ENCODE results near the gene KDM4B. TPM values are rescaled to one million over a fixed set of nuclear protein-coding genes. Genes with fewer than 3 reads are reported as not detected.

The KDM4B gene
- total RNA-seq, 1 donor from 2014 or later, result 38.1 TPM

DNA sequence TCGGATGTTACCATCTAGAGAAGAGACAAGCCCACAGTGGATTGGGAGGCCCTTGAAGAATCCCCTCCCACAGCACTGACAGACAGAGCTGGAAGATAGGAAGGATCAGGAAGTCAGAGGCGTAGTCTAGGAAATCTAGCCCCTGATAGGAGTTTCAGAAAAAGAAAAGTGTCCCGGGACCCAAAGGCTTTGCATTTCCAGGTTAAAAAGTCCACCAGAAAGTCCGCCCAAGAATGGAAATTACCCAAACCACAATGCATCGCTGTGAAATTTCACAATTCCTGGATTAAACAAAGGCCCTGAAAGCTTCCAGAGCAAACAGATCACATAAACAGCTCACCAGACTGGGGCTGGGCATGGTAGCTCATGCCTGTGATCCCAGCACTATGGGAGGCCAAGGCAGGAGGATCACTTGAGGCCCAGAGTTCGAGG, 146.9 kb downstream of the KDM4B start:
- peak; percentile 45 for ATAC-seq
- peak; percentile 64 for DNase-seq (ENCODE audit: low spot score)

DNA sequence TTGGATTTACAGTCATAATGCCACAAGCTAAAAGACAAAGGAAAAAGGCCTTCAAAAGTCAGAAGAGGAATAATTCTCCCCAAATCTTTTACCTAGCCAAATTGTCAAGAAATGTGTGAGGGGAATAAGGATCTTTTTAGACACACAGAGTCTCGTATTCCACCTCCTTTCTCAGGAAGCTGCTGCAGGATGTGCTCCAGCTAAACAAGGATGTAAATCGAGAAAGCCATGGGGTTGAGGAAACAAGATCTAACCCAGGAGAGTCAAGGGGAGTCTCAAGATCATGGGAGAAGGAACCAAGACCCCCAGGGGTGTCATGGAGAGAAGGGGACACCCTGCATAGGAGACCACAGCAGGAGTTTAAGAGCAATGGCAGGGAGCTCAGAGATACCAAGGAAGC, 147.4 kb downstream of the KDM4B start:
- no peak for DNase-seq (ENCODE audit: low spot score)
- ATAC-seq, result no peak

DNA sequence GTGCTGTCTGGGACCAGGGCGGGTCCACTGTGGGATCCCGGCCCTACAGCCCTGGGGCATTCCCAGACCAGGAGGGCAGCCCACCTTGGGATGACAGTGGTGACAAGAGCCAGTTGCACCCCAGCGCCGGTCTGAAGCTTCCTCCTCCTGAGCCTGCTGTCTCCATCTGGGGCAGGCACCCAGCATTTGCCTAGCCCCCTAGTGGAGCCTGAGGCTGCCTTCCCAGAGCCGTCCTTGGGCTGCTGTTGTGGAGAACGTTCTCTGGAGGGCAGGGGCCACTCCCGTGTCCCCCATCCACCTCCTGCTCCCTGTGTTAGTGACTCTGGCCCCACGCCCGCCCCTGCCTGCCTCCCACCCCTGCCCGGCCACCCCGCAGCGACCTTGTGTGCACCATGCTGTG, 148.5 kb downstream of the KDM4B start:
- ATAC-seq, result no peak
- no peak for DNase-seq (ENCODE audit: low spot score)

DNA sequence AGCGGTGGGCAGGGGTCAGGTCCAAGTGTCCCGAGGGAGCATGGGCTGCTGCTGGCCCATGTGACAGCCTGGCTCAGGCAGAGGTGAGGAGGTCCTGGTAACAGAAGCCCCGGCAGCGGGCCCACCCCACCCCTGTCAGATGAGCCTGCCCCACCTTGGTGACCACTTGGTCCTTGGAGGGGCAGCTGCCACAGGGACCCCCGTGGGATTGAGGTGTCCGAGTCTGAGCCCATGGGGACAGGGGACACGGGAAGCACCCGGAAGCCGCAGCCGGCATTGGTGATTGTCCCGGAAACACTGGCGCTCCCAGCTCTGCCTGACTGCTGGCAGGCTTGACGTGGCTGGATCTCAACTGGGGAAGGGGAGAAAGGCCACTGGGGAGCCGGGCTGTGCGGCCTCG, 149.1 kb downstream of the KDM4B start:
- ATAC-seq (no peak), DNase-seq (ENCODE audit: low spot score) (no peak)

DNA sequence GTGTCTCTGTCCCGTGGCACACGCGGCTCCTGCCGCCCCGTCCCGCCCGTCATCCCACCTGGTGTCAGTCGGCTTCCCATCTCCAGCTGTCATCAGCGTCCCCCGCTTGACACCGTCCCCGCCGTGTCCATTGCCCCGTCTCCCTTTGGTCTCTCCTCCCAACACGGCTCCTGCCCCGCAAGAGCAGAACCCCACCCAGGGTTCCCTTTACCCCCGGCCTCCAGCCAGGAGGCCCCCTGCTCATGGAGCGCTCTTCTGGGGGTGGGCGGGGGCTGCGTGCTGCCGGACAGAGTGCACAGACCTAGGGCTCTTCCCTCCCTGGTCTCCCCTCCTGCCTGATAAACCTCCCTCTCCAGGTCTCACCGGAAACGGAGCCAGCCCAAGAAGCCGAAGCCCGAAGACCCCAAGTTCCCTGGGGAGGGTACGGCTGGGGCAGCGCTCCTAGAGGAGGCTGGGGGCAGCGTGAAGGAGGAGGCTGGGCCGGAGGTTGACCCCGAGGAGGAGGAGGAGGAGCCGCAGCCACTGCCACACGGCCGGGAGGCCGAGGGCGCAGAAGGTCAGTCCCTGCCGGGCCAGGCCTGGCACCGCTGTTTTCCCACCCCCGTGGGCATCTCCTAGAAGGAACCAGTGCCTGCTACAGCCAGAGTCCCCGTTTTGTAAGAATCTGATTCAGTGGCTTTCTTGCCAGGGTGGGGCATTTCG, 150.5 kb downstream of the KDM4B start:
- ATAC-seq (no peak), DNase-seq (ENCODE audit: low spot score) (no peak)

DNA sequence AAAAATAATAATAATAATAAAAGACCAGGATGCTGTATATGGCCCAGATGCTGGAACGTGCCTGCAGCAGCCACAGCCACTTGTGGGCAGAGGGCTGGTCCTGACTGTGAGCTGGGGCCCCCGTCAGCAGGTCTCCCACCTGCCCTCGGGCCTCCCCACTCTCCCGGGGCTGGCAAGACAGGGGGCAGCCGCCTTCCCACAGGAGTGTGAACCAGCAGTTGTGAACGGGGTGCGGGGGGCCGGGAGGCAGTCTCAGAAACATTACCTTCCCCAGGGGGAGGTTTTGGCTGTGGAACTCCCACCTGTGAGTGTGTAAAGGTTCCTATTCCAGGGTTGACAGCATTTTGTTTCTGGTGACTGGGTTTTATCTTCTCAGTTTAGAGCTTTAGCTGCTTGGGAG, 151.4 kb downstream of the KDM4B start:
- no peak for ATAC-seq
- no peak for DNase-seq (ENCODE audit: low spot score)

DNA sequence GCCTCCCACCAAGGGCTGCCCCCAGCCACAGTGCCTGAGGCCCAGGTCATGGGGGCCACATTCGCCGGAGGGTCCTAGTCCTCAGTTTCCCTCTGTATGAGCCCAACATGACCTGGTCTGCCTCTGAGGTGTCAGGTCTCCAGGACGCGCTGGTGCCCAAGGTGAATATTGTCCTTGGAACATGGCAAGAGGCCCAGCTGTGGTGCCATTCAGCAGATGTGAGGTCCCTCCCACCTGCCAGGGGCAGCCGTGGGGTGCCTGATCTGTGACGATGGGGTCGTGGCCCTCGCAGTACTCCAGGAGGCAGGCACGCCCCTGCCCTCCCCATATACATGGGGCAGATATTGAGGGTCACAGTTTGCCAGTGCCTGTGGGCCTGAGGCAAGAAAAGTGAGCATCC, 151.9 kb downstream of the KDM4B start:
- no peak for ATAC-seq
- no peak for DNase-seq (ENCODE audit: low spot score)

DNA sequence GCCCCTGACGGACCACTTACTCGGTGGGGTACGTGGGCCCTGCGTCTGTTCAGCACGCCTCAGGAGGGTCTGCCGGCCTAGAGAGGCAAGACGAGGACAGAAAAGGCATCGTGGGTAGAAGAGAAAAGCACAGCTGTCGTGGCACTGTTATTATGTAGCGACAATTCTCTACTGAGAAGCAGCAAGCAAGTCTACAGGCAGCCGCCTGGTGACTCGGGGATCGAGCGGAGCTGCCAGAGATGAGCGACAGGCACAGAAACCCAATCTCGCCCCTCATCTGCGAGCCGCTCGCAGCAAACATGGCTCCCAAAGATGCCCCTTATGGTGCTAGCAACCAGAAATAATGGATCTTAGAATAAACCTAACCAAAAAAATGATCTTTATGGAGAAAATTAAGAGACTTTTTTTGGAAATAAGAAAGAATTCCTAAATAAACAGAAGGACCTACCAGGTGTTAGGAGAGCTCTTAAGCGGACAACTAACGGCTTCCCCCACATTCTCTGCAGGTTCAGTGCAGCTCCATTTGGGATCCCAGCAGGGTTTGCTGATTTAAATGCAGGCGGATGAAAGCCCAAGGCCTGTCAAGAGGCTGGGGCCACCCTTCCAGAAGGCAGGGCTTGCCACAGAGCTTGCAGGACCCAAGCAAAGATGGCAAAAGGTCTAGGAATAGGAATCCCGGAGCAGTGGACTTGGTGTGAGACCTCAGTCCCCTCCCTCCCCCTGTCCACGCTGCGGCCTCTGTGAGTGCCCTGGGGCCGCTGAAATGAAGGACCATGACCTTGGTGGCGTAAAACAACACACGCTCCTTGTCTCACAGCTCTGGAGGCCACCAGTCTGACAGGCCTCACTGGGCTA, 152.6 kb downstream of the KDM4B start:
- no peak for ATAC-seq
- no peak for DNase-seq (ENCODE audit: low spot score)

DNA sequence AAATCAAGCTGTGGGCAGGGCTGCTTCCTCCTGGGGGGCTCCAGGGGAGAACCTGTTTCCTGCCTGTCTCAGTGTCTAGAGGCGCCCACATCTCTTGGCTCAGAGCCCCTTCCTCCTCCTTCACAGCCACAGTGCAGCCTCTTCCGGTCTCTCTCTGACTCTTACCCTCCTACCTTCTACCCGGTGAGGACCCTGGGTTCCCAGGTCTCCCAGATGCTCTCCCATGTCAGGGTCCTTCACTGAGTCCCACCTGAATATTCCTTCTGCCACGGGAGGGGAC, 153.1 kb downstream of the KDM4B start:
- DNase-seq (ENCODE audit: low spot score) (no peak), ATAC-seq (no peak)

DNA sequence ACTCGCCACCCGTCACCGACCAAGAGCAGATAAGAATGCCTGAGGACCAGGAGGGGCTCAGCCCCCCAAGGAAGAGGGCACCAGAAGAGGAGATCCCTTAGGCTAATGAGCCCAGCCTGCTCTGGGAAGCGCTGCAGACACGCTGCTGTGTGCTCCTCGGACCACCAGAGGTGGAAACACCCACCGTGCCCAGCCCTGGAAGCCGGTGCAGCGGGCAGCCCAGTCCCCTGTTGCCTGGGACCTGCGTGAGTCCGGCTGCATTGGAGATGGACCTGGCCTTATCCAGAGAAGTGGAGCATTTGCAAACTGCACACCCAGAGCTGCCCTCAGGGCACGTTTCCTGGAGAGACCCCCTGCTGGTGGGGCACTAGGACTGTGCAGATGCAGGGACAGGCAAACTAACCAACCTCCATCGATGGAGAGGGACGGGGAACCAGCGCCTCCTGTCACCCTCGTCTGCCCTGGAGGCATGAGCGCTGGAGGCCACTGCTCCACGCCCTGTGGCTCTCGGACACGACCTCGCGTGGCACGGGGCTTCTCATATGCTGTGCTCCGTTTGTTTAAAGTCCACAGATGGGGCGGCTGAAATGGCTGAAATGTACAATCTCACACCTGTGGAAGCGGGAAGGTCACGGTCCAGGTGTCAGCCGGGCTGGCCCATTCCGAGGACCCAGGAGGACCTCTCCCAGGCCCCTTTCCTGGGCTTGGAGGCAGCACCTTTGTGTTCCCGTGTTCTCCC, 153.9 kb downstream of the KDM4B start:
- DNase-seq (ENCODE audit: low spot score) (no peak), ATAC-seq (no peak)

DNA sequence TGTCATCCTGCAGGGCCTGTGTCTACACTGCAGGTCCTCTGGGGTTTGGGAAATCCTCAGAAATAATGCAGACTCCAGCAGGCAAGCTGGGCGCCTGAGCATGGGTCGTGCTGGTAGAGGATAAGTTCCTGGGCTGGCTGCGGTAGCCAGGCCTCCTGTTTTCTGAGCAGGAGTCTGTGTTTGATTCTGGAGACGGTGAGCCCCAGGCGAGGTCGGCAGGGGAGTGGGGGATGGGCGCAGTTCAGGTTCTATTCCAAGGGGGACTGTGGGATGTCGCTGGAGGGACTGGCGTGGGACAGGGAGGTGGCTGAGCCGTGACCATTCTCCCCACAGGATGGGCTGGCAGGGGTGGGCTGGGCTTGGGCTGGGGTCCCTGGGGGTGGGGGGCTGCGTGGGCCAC, 154.7 kb downstream of the KDM4B start:
- DNase-seq (ENCODE audit: low spot score) (no peak), ATAC-seq (no peak)

DNA sequence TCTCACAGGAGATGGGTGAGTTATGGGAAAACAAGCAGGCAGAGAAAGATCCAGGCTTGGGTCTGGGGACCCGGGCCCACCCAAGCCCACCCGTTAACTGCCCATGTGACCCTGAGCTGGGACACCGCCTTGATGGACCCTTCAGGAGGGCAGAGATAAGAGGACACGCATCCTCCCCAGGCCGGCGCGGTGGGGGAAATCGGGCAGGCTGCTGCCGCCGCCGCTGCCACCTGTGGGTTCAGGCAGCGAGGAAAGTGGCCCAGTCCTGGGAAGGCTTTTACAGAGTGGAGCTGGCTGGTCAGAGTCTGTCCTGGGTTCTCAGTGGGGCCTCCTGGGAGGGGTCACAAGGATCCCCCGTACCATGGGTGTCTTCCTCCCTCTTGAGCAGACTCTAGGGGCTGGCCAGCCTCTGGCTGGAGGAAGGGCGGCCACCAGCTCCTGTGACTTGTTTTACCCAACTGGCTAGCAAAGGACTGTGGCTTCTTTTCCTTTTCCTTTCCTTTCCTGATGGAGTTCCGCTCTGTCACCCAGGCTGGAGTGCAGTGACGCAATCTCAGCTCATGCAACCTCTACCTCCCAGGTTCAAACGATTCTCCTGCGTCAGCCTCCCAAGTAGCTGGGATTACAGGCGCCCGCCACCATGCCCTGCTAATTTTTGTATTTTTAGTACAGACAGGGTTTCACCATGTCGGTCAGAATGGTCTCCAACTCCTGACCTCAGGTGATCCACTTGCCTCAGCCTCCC, 155.4 kb downstream of the KDM4B start:
- no peak for ATAC-seq
- DNase-seq (ENCODE audit: low spot score), result no peak

DNA sequence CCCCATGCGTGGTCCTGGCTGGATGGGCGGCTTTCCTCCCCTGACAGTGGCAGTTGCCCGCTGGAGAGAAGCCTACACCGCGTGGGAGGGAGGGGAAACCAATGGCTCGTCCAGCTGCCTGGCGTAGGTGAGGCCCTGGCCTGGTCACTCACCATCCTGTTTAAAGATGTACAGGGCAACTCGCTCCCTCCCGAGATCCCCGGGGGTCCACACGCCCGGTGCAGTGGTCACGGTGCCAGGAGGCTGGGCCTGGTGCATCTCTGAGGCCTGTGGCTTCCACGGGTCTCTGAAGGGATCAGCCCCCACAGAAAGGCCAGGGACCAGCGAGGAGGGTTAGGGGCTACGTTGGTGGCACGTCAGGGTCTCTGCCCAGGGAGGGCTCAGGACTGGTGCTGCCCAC, 156.5 kb downstream of the KDM4B start:
- DNase-seq (ENCODE audit: low spot score), result no peak

DNA sequence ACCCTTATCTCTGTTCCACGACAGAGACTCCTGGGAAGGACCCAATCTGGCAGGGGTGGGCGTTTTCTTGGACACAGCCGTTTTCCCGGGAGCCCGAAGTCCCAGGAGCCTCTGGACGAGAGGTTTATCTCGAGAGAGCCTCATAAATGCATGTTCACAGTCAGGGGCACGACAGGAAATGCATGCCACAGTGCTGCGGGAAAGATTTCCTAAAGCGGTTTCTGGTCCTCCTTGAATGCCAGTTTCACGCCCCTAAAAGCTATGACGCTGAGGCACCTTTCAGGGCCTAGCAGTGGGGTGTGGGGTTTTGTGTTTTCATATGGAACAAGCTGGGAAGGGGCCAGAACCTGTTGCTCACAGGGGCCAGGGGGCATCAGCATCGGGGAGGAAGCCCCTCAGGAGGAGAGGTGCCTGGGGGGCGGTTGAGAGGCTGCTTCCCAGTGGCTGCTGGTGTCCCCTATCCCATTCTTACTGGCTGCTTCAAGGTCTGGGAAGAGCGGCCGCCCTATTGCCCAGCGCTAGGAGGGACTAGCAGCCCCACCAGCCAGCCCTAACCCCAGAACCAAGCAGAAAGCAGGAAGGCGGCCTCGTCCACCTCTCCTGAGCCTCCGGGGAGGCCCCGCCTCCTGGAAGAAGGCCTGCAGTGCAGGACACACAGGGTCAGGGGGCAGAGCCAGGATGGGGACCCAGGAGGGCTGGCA, 157.0 kb downstream of the KDM4B start:
- ATAC-seq (peak; percentile 5), DNase-seq (ENCODE audit: low spot score) (no peak)

More for the DNA sequence above, 156.5 kb downstream of the KDM4B start:
- no peak for ATAC-seq

DNA sequence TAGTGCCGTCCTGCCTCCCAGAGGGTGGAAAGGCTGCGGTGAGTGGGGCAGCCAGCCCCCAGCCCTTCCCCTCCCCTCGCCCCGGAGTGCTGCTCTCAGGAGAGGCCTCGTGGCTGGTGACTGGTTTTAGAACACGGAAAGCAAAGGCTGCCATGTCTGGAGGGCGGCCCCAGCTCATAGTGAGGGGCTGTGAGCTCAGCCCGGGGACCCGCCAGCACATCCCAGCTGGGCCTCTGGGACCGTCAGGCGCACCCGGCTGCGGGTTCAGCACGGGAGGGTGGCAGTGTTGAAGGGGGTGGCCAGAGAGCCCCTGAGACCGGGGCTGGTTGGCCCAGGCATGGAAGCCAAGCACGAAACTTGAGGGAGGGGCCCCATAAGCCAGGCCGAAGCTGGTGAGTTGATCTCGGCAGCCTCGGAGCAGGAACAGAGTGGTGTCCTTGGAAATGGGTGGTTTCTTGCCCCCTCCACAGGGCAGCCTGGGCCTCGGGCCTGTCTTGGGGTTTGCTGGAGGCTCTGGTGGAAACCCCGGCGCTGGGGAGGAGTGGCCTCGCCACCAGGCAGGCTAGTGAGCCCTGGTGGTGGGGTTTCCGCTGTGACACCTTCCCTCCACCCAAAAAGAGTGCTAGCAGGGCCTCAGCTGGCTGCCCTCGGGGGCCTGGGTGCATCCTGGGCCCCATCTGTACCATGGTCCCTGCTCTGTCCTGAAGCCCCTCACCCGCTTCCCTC, 157.7 kb downstream of the KDM4B start:
- ATAC-seq, result no peak
- DNase-seq (ENCODE audit: low spot score), result no peak

DNA sequence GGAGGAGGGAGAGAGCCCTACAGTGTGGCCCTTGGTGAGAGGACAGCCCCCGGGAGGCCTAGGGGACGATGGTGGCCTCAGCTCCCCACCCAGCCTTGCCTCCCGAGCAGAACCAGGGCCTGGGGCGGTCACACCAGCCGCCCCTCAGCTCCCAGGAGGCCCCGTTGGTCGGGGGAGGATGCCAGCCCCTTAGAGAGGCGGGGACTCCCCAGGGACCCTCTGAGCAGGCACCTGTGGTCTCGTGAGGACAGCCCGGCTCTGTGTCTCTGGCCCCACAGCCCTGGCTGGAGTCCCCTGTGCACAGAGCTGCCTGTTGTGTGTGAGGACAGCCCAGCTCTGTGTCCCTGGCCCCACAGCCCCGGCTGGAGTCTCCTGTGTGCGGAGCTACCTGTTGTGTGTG, 158.8 kb downstream of the KDM4B start:
- no peak for ATAC-seq

DNA sequence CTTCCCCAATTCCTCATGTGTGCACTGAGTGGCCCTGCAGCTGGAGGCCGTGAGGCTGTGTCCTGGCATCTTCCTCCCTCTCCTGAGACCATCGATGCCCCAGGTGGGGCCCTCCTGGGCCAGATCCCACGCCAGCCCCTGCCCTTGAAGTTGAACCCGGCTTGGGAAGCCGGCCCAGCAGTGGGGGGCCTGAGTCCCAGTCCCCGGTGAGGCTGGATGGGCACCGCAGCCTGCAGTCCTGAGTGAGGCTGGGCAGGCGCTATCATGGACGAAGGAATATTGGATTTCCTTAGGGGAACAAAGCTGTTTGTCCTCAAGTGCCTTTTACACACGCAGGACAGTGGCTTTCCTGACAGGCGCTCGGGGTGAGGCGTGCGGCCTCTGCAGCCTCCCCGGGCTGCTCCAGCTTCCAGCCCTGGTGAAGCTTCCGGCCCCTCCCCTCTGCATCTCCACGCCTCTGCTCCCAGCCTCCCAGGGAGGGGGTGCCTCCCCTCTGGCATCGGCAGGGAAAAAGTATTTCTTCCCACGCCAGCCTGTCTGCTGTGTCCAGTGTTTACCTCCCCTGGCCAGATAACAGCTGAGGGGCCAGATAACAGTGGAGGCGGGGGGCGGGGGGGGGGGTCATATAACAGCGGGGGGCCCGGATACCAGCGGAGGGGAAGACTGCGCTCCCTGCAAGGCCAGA, 159.5 kb downstream of the KDM4B start:
- no peak for DNase-seq (ENCODE audit: low spot score)

More for the DNA sequence above, 158.8 kb downstream of the KDM4B start:
- no peak for DNase-seq (ENCODE audit: low spot score)

DNA sequence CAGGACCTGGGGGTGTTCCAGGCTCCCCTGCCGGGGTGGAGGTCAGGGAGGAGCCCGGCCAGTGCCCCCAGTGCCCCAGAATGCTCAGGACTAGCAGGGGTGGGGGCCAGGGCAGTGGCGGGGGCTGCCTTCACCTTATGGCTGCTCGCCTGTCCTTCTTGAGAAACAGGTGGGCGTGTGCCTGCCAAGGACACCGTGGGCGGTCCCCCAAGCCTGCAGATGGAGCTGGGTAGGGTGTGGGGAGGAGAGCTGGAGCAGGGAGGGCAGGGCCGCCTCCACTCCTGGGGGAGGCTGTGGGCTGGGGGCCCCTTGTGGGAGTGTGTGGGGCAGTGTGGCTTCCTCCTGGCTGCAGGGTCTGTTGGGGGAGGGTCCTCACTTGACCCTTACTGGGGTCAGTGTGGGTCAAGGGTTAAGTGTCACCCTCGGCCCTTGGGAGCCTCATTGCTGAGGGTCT, 160.1 kb downstream of the KDM4B start:
- DNase-seq (ENCODE audit: low spot score), result no peak
- peak; percentile 16 for ATAC-seq

More for the DNA sequence above, 159.5 kb downstream of the KDM4B start:
- peak; percentile 64 for ATAC-seq

DNA sequence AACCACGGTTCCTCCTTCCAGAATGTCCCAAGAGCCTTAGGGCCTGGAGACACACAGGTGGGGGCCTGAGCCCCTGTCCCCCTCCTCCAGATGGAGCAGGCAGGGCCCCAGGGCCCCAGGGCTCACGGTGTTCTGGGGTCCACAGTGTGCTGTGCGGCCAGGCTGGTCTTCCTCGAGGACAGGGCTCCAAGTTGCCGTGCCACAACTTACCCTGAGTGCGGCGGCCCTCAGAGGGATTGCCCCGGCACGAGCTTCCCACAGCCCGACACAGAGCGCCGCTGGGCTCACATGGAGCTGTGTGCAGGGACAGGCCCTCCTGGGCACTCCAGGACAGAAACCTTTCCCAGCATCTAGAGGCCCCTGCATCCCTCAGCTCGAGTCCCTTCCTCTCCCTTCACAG, 160.8 kb downstream of the KDM4B start:
- DNase-seq (ENCODE audit: low spot score) (no peak), ATAC-seq (no peak)

Measured in left lobe of liver (tissue), 2 donors.